HCT116 (cell line): Measurements from ENCODE around the gene MLPH. TPM values are rescaled to one million over a fixed set of nuclear protein-coding genes. Genes with fewer than 3 reads are reported as not detected.

ENCODE experiments used
- ATAC-seq: fragments of 200-7000 bp; cut with Tn5 transposase; 2 replicates; pipeline ENCODE4 v1.9.1; 2020; ENCODE audit warnings: mild to moderate bottlenecking, moderate library complexity
- BruUV-seq: library from RNA; stranded (reverse); fragments of 400-500 nt; replicated peaks from 2 replicates; lab custom pipeline; 2021; lab: Mats Ljungman, UMichigan
- CTCF ChIA-PET: fragments of 300-600 bp; sonication (Branson Sonifier 250); formaldehyde crosslinking; loops from one replicate; lab custom pipeline; 2021; ENCODE audit warnings: antibody characterized with exemption; lab: Charles Lee
- POLR2A ChIA-PET: fragments of 300-600, 350-600 bp; sonication (Branson Sonifier 250); formaldehyde crosslinking; loops from one replicate; lab custom pipeline; 2021; ENCODE audit warnings: antibody characterized with exemption; lab: Charles Lee
- RAD21 ChIA-PET, 2 experiments: fragments of 300-600 bp; sonication (Branson Sonifier 250); formaldehyde crosslinking; loops; one replicate each; lab custom pipeline; 2023; ENCODE audit warnings: low total read pairs in 2 of 2; ENCODE audit not compliant: uncharacterized antibody in 2 of 2, unreplicated experiment in 2 of 2, low non-redundant PET in 1 of 2; lab: Charles Lee
- DNase-seq: peaks from one replicate; pipeline ENCODE4 v3.0.0-alpha.2; 2010; ENCODE audit warnings: low read depth, low spot score
- H2AFZ ChIP-seq: fragments of 200-600 bp; shearing (Covaris generic), sonication (generic); 2 replicates; pipeline ENCODE4 v1.6.1; 2017; ENCODE audit warnings: low read depth, mixed run types, mixed read lengths, antibody characterized with exemption, low read length; ENCODE audit not compliant: poor library complexity, severe bottlenecking
- H3K27ac ChIP-seq: 2 replicates; pipeline ENCODE4 v1.5.1; 2012; ENCODE audit warnings: low read depth, low read length
- H3K27me3 ChIP-seq: fragments of 200-600 bp; sonication (generic); 2 replicates; pipeline ENCODE4 v1.6.1; 2016; ENCODE audit warnings: mixed run types, low read length, mixed read lengths; ENCODE audit not compliant: insufficient read depth
- H3K36me3 ChIP-seq, 2 experiments: fragments of 200-500 bp in 1 of 2; fragments of 200-600 bp in 1 of 2; sonication (Bioruptor generic) in 1 of 2; sonication (generic) in 1 of 2; 2 replicates each; pipeline versions ENCODE4 v1.5.1 to v1.6.1; 2014 to 2016; ENCODE audit warnings: low read length in 2 of 2, inconsistent platforms in 1 of 2, mixed read lengths in 1 of 2, mixed run types in 1 of 2; ENCODE audit not compliant: insufficient read depth in 2 of 2, control insufficient read depth in 1 of 2
- H3K4me1 ChIP-seq, 2 experiments: fragments of 200-600 bp in 1 of 2; sonication (generic) in 1 of 2; 2 replicates each; pipeline versions ENCODE4 v1.5.1 to v1.6.1; 2012 to 2017; ENCODE audit warnings: low read length in 2 of 2, inconsistent platforms in 1 of 2, mild to moderate bottlenecking in 1 of 2, mixed read lengths in 1 of 2, mixed run types in 1 of 2, moderate library complexity in 1 of 2; ENCODE audit not compliant: insufficient read depth in 2 of 2, control insufficient read depth in 1 of 2
- H3K4me2 ChIP-seq: fragments of 200-600 bp; sonication (generic); 2 replicates; pipeline ENCODE4 v1.6.1; 2017; ENCODE audit warnings: mixed run types, low read length, mixed read lengths
- H3K4me3 ChIP-seq, 2 experiments: fragments of 200-600 bp in 1 of 2; sonication (generic) in 1 of 2; replicated peaks in 1 of 2; 2 replicates each; pipeline ENCODE4 v1.5.1; 2011 to 2016; ENCODE audit warnings: low read length in 2 of 2, control low read depth in 1 of 2, low read depth in 1 of 2, mild to moderate bottlenecking in 1 of 2, mixed read lengths in 1 of 2, mixed run types in 1 of 2
- H3K79me2 ChIP-seq: fragments of 200-600 bp; sonication (generic); 2 replicates; pipeline ENCODE4 v1.6.1; 2017; ENCODE audit warnings: mild to moderate bottlenecking, mixed run types, low read length, moderate library complexity, mixed read lengths; ENCODE audit not compliant: insufficient read depth
- H3K9ac ChIP-seq: fragments of 200-600 bp; sonication (generic); 2 replicates; pipeline ENCODE4 v1.6.1; 2016; ENCODE audit warnings: low read length, mixed read lengths
- H3K9me2 ChIP-seq: fragments of 200-600 bp; sonication (generic), shearing (Covaris generic); 2 replicates; pipeline ENCODE4 v1.6.1; 2017; ENCODE audit warnings: mixed run types, mild to moderate bottlenecking, moderate library complexity; ENCODE audit not compliant: insufficient read depth
- H3K9me3 ChIP-seq, 2 experiments: fragments of 200-500 bp in 1 of 2; fragments of 200-600 bp in 1 of 2; sonication (Bioruptor generic) in 1 of 2; sonication (generic) in 1 of 2; 2 replicates each; pipeline ENCODE4 v1.6.1; 2014 to 2017; ENCODE audit warnings: low read length in 2 of 2, mixed read lengths in 2 of 2, inconsistent platforms in 1 of 2, low read depth in 1 of 2, mild to moderate bottlenecking in 1 of 2, mixed run types in 1 of 2, moderate library complexity in 1 of 2; ENCODE audit not compliant: control insufficient read depth in 1 of 2, insufficient read depth in 1 of 2
- H4K20me1 ChIP-seq: fragments of 200-600 bp; sonication (generic), shearing (Covaris generic); 2 replicates; pipeline ENCODE4 v1.6.1; 2017; ENCODE audit warnings: mixed run types, mild to moderate bottlenecking, moderate library complexity; ENCODE audit not compliant: insufficient read depth
- CEBPB ChIP-seq: IDR thresholded peaks from 2 replicates; pipeline ENCODE4 v1.6.1; 2012; ENCODE audit warnings: low read depth
- ELF1 ChIP-seq: IDR thresholded peaks from 2 replicates; pipeline ENCODE4 v1.6.1; 2012; ENCODE audit warnings: low read depth, borderline replicate concordance
- FOSL1 ChIP-seq: IDR thresholded peaks from 2 replicates; pipeline ENCODE4 v1.6.1; 2012; ENCODE audit warnings: low read depth
- JUND ChIP-seq: IDR thresholded peaks from 2 replicates; pipeline ENCODE4 v1.6.1; 2012
- MAX ChIP-seq: IDR thresholded peaks from 2 replicates; pipeline ENCODE4 v1.6.1; 2012
- POLR2A ChIP-seq: IDR thresholded peaks from 2 replicates; pipeline ENCODE4 v1.7.0; 2011; ENCODE audit warnings: borderline replicate concordance; ENCODE audit not compliant: insufficient read depth, insufficient read length; ENCODE audit errors: extremely low read depth
- SRF ChIP-seq: IDR thresholded peaks from 2 replicates; pipeline ENCODE4 v1.6.1; 2012; ENCODE audit warnings: low read depth
- TCF7L2 ChIP-seq: IDR thresholded peaks from 2 replicates; pipeline ENCODE4 v1.7.0; 2011; ENCODE audit warnings: borderline replicate concordance, inconsistent platforms; ENCODE audit not compliant: insufficient read depth, insufficient read length; ENCODE audit errors: extremely low read depth
- YY1 ChIP-seq: IDR thresholded peaks from 2 replicates; pipeline ENCODE4 v1.6.1; 2011; ENCODE audit warnings: low read length, low read depth, moderate library complexity, mild to moderate bottlenecking; ENCODE audit not compliant: insufficient replicate concordance; ENCODE audit errors: extremely low read depth
- ZFX ChIP-seq: fragments of 450-650 bp; IDR thresholded peaks from 2 replicates; pipeline ENCODE4 v1.6.1; 2017
- ZNF274 ChIP-seq: fragments of 200-500 bp; sonication (Bioruptor generic); IDR thresholded peaks from 2 replicates; pipeline ENCODE4 v1.6.1; 2014; ENCODE audit warnings: mild to moderate bottlenecking, low read depth, low read length, inconsistent platforms
- intact Hi-C: fragments of 100-400 bp; cut with micrococcal nuclease; formaldehyde crosslinking; loops from 2 replicates; pipeline ENCODE4 v1.10.0; 2022
- total RNA-seq: library from RNA; stranded (reverse); gene quantifications from one replicate; pipeline ENCODE4 v1.2.1, GENCODE V29; 2021; ENCODE audit not compliant: unreplicated experiment
- TF ChIP-seq, protein P1 (sequence below): IDR thresholded peaks from 2 replicates; pipeline ENCODE4 v1.6.1; 2011; ENCODE audit warnings: mild to moderate bottlenecking, low read length, moderate library complexity; ENCODE audit not compliant: insufficient replicate concordance; ENCODE audit errors: extremely low read depth

The MLPH gene
- total RNA-seq, 1 experiment from 2014 or later = 81.4 TPM

DNA sequence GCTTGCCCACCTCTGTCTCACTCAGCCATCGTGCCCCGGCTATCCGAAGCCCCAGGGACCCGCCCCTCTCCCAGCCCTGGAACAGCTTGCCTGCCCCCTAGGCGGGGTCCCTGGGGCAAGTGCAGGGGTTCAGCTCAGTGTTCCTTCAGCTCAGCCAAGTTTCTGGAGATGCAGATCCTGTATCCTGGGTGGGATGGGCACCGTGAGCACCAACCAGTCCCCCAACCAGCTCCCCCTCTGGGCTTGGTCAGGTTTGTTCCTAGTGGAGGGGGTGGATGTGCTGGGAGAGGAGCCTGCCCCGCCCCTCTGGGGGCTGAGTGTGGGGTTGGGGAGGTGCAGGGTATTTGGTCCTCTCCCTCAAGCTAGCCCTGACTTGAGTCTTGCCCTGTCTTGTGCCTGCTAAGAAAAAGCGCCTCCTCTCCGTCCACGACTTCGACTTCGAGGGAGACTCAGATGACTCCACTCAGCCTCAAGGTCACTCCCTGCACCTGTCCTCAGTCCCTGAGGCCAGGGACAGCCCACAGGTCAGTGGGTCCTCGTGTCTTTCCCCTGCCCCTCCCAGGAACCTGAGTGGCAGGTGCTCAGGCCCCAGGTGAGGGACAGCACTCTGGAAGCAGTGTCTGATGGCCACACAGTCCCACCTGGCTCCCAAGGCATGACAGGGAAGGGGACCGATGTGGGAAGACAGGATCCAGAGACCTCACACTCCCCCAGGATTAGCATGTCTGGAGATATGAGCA, 32.6 kb downstream of the MLPH start:
- no peaks in the 10 kb centered on the region for H3K9me2 ChIP-seq
- RAD21 ChIA-PET = no interaction called here
- no peaks in the 10 kb centered on the region for H3K4me1 ChIP-seq
- no peak overlapping the region for H3K4me3 ChIP-seq
- CTCF ChIA-PET = no interaction called here
- H3K36me3 ChIP-seq = peaks cover 7 to 15% of the 10 kb centered on the region in 2 experiments; a peak in 2 of 4 replicates
- no peak overlapping the region for H2AFZ ChIP-seq
- no peak overlapping the region for H3K4me2 ChIP-seq
- H3K9ac ChIP-seq = no peak overlapping the region
- POLR2A ChIA-PET = no interaction called here
- no TSS peak for BruUV-seq
- no peak for DNase-seq
- TF ChIP-seq JUND (no peak), MAX (no peak), POLR2A (no peak)
- TF ChIP-seq, protein P1, sequence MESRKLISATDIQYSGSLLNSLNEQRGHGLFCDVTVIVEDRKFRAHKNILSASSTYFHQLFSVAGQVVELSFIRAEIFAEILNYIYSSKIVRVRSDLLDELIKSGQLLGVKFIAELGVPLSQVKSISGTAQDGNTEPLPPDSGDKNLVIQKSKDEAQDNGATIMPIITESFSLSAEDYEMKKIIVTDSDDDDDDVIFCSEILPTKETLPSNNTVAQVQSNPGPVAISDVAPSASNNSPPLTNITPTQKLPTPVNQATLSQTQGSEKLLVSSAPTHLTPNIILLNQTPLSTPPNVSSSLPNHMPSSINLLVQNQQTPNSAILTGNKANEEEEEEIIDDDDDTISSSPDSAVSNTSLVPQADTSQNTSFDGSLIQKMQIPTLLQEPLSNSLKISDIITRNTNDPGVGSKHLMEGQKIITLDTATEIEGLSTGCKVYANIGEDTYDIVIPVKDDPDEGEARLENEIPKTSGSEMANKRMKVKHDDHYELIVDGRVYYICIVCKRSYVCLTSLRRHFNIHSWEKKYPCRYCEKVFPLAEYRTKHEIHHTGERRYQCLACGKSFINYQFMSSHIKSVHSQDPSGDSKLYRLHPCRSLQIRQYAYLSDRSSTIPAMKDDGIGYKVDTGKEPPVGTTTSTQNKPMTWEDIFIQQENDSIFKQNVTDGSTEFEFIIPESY = no peak
- TF ChIP-seq, all 23 proteins: peak for 0
- Histone ChIP-seq H3K79me2 (no peaks in the 10 kb centered on the region; the same call in 1 of the 2 replicates), H4K20me1 (no peaks in the 10 kb centered on the region), H3K27me3 (no peaks in the 10 kb centered on the region), H3K9me3 (no peaks in the 10 kb centered on the region), H3K27ac (no peak overlapping the region)
- ATAC-seq = no peak
- intact Hi-C loops = loop anchor here (10.0 kb wide), 1 partner anchor 225 kb away; no protein-coding TSS in a partner anchor

DNA sequence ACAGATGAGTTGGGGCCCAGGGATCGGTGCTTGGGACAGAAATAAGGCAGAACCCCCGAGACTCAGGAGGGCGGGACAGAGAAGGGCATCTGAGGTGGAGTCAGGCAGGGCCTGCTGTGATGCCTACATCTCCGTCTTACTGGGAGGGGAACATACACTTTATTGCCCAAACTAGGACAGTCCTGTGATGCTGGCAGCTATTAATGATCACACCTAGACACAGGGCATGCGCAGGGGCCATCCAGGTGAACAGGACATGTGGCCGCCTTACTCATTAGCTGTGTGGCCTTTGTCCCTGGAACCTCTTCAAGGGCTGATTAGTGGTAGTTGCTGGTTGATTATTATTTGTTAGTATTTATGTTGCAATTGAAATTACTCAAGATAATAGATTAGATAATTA, 33.2 kb downstream of the MLPH start:
- no peak for ATAC-seq
- no peak overlapping the region for H3K4me2 ChIP-seq
- no peak overlapping the region for H3K9ac ChIP-seq
- no peak for DNase-seq
- H3K4me3 ChIP-seq = no peak overlapping the region
- no peaks in the 10 kb centered on the region for H3K9me2 ChIP-seq
- H3K9me3 ChIP-seq = no peaks in the 10 kb centered on the region
- no peaks in the 10 kb centered on the region for H3K79me2 ChIP-seq
- no peaks in the 10 kb centered on the region for H3K27me3 ChIP-seq
- intact Hi-C loops = no loop called here
- no TSS peak for BruUV-seq
- ChIA-PET RAD21 (no interaction called here), POLR2A (no interaction called here), CTCF (no interaction called here)
- H2AFZ ChIP-seq = no peak overlapping the region
- no peaks in the 10 kb centered on the region for H3K4me1 ChIP-seq
- no peak overlapping the region for H3K27ac ChIP-seq
- no peaks in the 10 kb centered on the region for H4K20me1 ChIP-seq
- peaks cover 8 to 15% of the 10 kb centered on the region in 2 experiments; a peak in 3 of 4 replicates for H3K36me3 ChIP-seq
- TF ChIP-seq TCF7L2 (no peak), FOSL1 (no peak), YY1 (no peak), ZNF274 (no peak), SRF (no peak), MAX (no peak), CEBPB (no peak), ELF1 (no peak), ZFX (no peak)
- TF ChIP-seq, protein P1 = no peak
